CD14-positive monocyte (primary cell): ENCODE data around the gene RSPO4. TPM values are rescaled to one million over a fixed set of nuclear protein-coding genes. Genes with fewer than 3 reads are reported as not detected.
A peak's percentile ranks its signal among the peaks of the same experiment; 100 is the strongest.

ENCODE experiments used
- DNase-seq, 3 donors: peaks; one replicate each; pipeline ENCODE4 v3.0.0-alpha.2; 2011 to 2022
- H2AFZ ChIP-seq: 2 replicates; pipeline ENCODE4 v1.6.0; 2012; ENCODE audit warnings: mild to moderate bottlenecking, low read depth, low read length, inconsistent platforms; ENCODE audit not compliant: insufficient read depth, poor library complexity, severe bottlenecking
- H3K27ac ChIP-seq, 2 donors: 1 replicate in 1 of 2; 2 replicates in 1 of 2; pipeline ENCODE4 v1.5.1; 2012 to 2013; ENCODE audit warnings: low read length in 2 of 2, control low read depth in 1 of 2, inconsistent platforms in 1 of 2, low read depth in 1 of 2, mild to moderate bottlenecking in 1 of 2
- H3K27me3 ChIP-seq, 2 donors: one replicate each; pipeline versions ENCODE4 v1.6.0 to v1.6.1; 2011 to 2013; ENCODE audit warnings: low read length in 2 of 2; ENCODE audit not compliant: control insufficient read depth in 2 of 2, insufficient read depth in 2 of 2
- H3K36me3 ChIP-seq, 2 donors: replicated peaks in 1 of 2; 1 replicate in 1 of 2; 2 replicates in 1 of 2; pipeline versions ENCODE4 v1.5.1 to v1.6.1; 2012 to 2013; ENCODE audit warnings: low read length in 2 of 2, control low read depth in 1 of 2, inconsistent platforms in 1 of 2, mild to moderate bottlenecking in 1 of 2; ENCODE audit not compliant: insufficient read depth in 2 of 2, control insufficient read depth in 1 of 2
- H3K4me1 ChIP-seq, 2 donors: 1 replicate in 1 of 2; 2 replicates in 1 of 2; pipeline versions ENCODE4 v1.5.1 to v1.6.1; 2012 to 2013; ENCODE audit warnings: low read length in 2 of 2, control low read depth in 1 of 2, inconsistent platforms in 1 of 2, mild to moderate bottlenecking in 1 of 2, moderate library complexity in 1 of 2; ENCODE audit not compliant: insufficient read depth in 2 of 2, control insufficient read depth in 1 of 2
- H3K4me2 ChIP-seq: replicated peaks from 2 replicates; pipeline ENCODE3; 2012; ENCODE audit warnings: low read length, moderate library complexity, mild to moderate bottlenecking; ENCODE audit not compliant: poor library complexity, severe bottlenecking; ENCODE audit errors: extremely low read depth
- H3K4me3 ChIP-seq, 3 experiments: fragments of 200-600 bp in 1 of 3; sonication (generic) in 1 of 3; replicated peaks in 1 of 3; 1 replicate in 2 of 3; 2 replicates in 1 of 3; pipeline ENCODE4 v1.5.1; 2011 to 2013; ENCODE audit warnings: low read length in 3 of 3, mild to moderate bottlenecking in 3 of 3, control low read depth in 2 of 3, low read depth in 2 of 3, inconsistent platforms in 1 of 3, moderate library complexity in 1 of 3
- H3K79me2 ChIP-seq: 2 replicates; pipeline ENCODE4 v1.6.0; 2012; ENCODE audit warnings: mild to moderate bottlenecking, control low read depth, inconsistent platforms, low read length, moderate library complexity; ENCODE audit not compliant: insufficient read depth
- H3K9ac ChIP-seq: 2 replicates; pipeline ENCODE4 v1.6.0; 2017; ENCODE audit warnings: low read length, mild to moderate bottlenecking; ENCODE audit not compliant: insufficient read depth, poor library complexity, severe bottlenecking
- H3K9me3 ChIP-seq, 2 donors: replicated peaks in 1 of 2; 1 replicate in 1 of 2; 2 replicates in 1 of 2; pipeline versions ENCODE4 v1.5.1 to v1.6.1; 2012 to 2013; ENCODE audit warnings: low read length in 2 of 2, control low read depth in 1 of 2; ENCODE audit not compliant: control insufficient read depth in 1 of 2, insufficient read depth in 1 of 2
- H4K20me1 ChIP-seq: 2 replicates; pipeline ENCODE4 v1.6.0; 2012; ENCODE audit warnings: mild to moderate bottlenecking, low read length, control low read depth, moderate library complexity; ENCODE audit not compliant: insufficient read depth
- H3K27ac Mint-ChIP-seq, 7 donors: one replicate each; pipeline ENCODE4 v1.8.0; 2020; ENCODE audit warnings: mild to moderate bottlenecking in 7 of 7, mixed read lengths in 7 of 7, moderate library complexity in 6 of 7, inconsistent platforms in 2 of 7
- H3K27me3 Mint-ChIP-seq, 3 donors: one replicate each; pipeline ENCODE4 v1.8.0; 2021 to 2022; ENCODE audit warnings: low read depth in 3 of 3, mild to moderate bottlenecking in 3 of 3, mixed read lengths in 3 of 3, moderate library complexity in 3 of 3, inconsistent platforms in 1 of 3
- H3K36me3 Mint-ChIP-seq, 2 donors: one replicate each; pipeline ENCODE4 v1.8.0; 2020; ENCODE audit warnings: mixed read lengths in 2 of 2, inconsistent platforms in 1 of 2, mild to moderate bottlenecking in 1 of 2
- H3K4me1 Mint-ChIP-seq: one replicate; pipeline ENCODE4 v1.8.0; 2020; ENCODE audit warnings: mild to moderate bottlenecking, mixed read lengths
- H3K4me3 Mint-ChIP-seq, 2 donors: one replicate each; pipeline ENCODE4 v1.8.0; 2020; ENCODE audit warnings: mild to moderate bottlenecking in 2 of 2, mixed read lengths in 2 of 2, moderate library complexity in 1 of 2
- H3K9me3 Mint-ChIP-seq, 7 donors: one replicate each; pipeline ENCODE4 v1.8.0; 2020 to 2022; ENCODE audit warnings: mixed read lengths in 7 of 7, mild to moderate bottlenecking in 6 of 7, moderate library complexity in 6 of 7, inconsistent platforms in 2 of 7
- CTCF ChIP-seq: fragments of 200-600 bp; IDR thresholded peaks from one replicate; pipeline ENCODE4 v1.8.0; 2022; ENCODE audit warnings: antibody characterized with exemption, mild to moderate bottlenecking
- WGBS: methylation state at CpG from one replicate; pipeline ENCODE4 v1.1.5; 2013; ENCODE audit warnings: missing lambda C conversion rate; ENCODE audit not compliant: insufficient coverage; 5-methylcytosine and 5-hydroxymethylcytosine counted together
- intact Hi-C, 2 donors: fragments of 100-400 bp; cut with micrococcal nuclease; formaldehyde crosslinking; loops; one replicate each; pipeline versions ENCODE4 v1.15.0 to v1.15.1; 2023
- polyA plus RNA-seq, 3 donors: library from polyadenylated mRNA; depleted of rRNA in 1 of 3; unstranded in 2 of 3; stranded (reverse) in 1 of 3; fragments of 300-500 nt in 2 of 3; fragments of >200 nt in 1 of 3; fragmentation: Illumina TruSeq in 2 of 3; gene quantifications; 1 replicate in 2 of 3; 2 replicates in 1 of 3; pipeline ENCODE4 v1.2.3, GENCODE V29; 2012 to 2021

RSPO4 gene
- polyA plus RNA-seq, 3 donors = not detected

DNA sequence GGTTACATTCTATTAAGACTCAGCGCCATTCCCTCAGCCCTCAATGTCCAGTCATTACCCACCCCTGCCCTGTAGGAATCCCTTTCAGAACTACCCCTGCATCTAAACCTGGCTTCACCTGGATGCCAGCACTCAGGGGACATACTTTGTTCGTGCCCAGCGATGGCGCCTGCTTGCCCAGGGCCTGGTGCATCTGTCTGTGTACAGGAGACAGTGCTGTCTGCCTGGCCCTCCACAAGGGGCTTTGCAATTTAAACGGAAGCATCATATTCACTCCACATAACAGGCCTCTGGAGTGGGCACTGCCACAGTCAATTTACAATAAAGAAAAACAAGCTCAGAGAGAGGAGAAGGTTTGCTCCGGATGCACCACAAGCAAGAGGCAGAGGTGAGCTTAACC lies 4.6 kb downstream of the RSPO4 start:
- Histone ChIP-seq H3K4me1 (no peaks in the 10 kb centered on the region), H3K27ac (no peak overlapping the region), H3K36me3 (no peaks in the 10 kb centered on the region), H3K4me3 (no peak overlapping the region), H2AFZ (no peak overlapping the region), H3K9ac (no peak overlapping the region), H3K9me3 (no peaks in the 10 kb centered on the region), H4K20me1 (no peaks in the 10 kb centered on the region), H3K27me3 (peaks cover 15 to 25% of the 10 kb centered on the region in 2 donors), H3K79me2 (no peaks in the 10 kb centered on the region), H3K4me2 (no peak overlapping the region)
- no peaks in the 10 kb centered on the region for H3K36me3 Mint-ChIP-seq
- H3K9me3 Mint-ChIP-seq = peaks cover 0 to 6% (median 3%) of the 10 kb centered on the region in 7 donors
- no peak overlapping the region for H3K27ac Mint-ChIP-seq
- peaks cover 33 to 36% (median 35%) of the 10 kb centered on the region in 3 donors for H3K27me3 Mint-ChIP-seq
- WGBS = 100% methylated on average over 2 of the region's 6 CpGs
- TF ChIP-seq CTCF = no peak
- H3K4me3 Mint-ChIP-seq = peak overlapping the region in 1 of 2 donors; percentile 11
- no peak for DNase-seq
- intact Hi-C loops = no loop called here
- peaks cover 5% of the 10 kb centered on the region for H3K4me1 Mint-ChIP-seq

- TF ChIP-seq CTCF = no peak
- no peaks in the 10 kb centered on the region for H3K36me3 ChIP-seq
- H3K27ac Mint-ChIP-seq = no peak overlapping the region
- H3K27ac ChIP-seq = no peak overlapping the region
- H3K4me3 Mint-ChIP-seq = peak overlapping the region in 1 of 2 donors; percentile 11
- H3K4me1 Mint-ChIP-seq = peaks cover 3% of the 10 kb centered on the region
- peaks cover 14 to 23% of the 10 kb centered on the region in 2 donors for H3K27me3 ChIP-seq
- peaks cover 33 to 36% (median 35%) of the 10 kb centered on the region in 3 donors for H3K27me3 Mint-ChIP-seq
- 97% methylated on average over 5 of the region's 8 CpGs for WGBS
- H3K4me1 ChIP-seq = no peaks in the 10 kb centered on the region
- no peak for DNase-seq
- no peak overlapping the region for H3K9ac ChIP-seq
- H3K9me3 Mint-ChIP-seq = peaks cover 1 to 9% (median 5%) of the 10 kb centered on the region in 7 donors
- H3K79me2 ChIP-seq = no peaks in the 10 kb centered on the region
- no peaks in the 10 kb centered on the region for H3K36me3 Mint-ChIP-seq
- no peaks in the 10 kb centered on the region for H4K20me1 ChIP-seq
- H3K4me3 ChIP-seq = no peak overlapping the region
- H3K4me2 ChIP-seq = no peak overlapping the region
- peaks cover 0 to 2% of the 10 kb centered on the region in 2 donors for H3K9me3 ChIP-seq
- no peak overlapping the region for H2AFZ ChIP-seq
- intact Hi-C loops = no loop called here
Observed at GRCh38 chr20:997016-997415, 5.1 kb downstream of the RSPO4 start.
